ENCODE measurements around the gene FGR.
"Not testable (repeated sequence)": the region's sequence is repeated elsewhere in the genome, so short reads cannot be mapped to it uniquely, and the experiment has no call there.

Gene FGR

DNA sequence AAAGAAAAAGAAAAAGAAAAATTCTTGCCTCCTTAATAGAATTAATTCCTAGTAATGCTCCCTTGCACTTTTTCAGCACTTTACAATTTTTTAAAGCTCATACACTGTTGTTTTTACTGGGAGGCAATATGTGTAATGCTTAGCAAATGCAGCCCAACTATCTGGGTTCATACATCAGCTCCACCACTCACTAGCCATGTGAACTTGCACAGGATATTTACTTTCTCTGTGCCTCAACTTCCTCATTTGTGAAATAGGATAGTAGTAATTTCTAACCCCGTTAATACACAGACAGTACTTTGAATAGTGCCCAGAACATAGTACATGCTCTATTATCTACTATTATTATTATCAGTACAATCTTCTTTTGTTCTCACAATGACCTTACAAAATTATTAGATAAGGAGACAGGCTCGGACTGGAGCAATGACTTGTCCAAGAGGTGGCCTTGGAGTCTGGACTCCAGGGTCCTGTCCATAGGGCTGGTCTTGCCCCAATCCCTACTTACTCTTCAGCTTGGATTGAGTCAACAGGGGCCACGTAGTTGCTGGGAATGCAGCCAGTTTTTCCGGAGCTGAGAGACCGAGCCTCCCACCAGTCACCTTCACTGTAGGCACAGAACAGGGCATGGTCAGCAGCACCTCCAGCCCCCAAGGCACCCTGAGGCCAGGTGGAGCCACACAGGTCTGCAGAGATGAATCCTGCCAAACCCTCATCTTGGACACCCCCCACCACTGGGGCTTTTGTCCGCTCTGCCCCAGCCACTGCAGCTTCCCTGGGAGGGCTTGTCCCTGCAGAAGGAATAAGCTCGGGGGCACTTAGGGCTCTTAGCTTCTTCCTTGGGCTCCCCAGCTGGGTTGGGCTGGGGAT lies 13.7 kb downstream of the FGR start:
- TF ChIP-seq, protein P1, sequence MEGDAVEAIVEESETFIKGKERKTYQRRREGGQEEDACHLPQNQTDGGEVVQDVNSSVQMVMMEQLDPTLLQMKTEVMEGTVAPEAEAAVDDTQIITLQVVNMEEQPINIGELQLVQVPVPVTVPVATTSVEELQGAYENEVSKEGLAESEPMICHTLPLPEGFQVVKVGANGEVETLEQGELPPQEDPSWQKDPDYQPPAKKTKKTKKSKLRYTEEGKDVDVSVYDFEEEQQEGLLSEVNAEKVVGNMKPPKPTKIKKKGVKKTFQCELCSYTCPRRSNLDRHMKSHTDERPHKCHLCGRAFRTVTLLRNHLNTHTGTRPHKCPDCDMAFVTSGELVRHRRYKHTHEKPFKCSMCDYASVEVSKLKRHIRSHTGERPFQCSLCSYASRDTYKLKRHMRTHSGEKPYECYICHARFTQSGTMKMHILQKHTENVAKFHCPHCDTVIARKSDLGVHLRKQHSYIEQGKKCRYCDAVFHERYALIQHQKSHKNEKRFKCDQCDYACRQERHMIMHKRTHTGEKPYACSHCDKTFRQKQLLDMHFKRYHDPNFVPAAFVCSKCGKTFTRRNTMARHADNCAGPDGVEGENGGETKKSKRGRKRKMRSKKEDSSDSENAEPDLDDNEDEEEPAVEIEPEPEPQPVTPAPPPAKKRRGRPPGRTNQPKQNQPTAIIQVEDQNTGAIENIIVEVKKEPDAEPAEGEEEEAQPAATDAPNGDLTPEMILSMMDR (IDR thresholded peaks at IDR 0.05; ENCODE audit: low read depth, low read length, missing control alignments), result no peak
- no peak overlapping the region for H3K4me3 ChIP-seq (replicated peaks; ENCODE audit: low read depth, low read length)
- DNase-seq (ENCODE audit: extremely low read depth, low read depth), result no peak

DNA sequence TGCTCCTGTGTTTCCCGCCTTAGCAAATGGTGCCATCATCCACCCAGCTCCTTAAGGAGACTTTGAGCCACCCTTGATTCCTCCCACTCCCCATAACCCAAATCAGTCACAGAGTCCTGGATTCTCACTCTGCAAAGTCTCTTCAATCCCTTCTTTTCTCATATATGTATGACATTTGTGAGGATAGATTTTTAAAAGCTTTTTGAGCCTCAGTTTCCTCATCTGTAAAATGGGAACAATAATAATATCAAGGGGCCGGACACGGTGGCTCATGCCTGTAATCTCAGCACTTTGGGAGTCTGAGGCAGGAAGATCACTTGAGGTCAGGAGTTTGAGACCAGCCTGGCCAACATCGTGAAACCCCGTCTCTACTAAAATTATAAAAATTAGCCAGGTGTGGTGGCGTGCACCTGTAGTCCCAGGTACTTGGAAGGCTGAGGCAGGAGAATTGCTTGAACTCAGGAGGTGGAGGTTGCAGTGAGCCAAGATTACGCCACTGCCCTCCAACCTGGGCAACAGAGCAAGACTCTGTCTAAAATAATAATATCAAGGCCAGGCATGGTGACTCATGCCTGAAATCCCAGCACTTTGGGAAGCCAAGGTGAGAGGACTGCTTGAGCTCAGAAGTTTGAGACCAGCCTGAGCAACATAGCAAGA lies 15.1 kb downstream of the FGR start:
- not testable (repeated sequence) for H3K4me3 ChIP-seq (replicated peaks; ENCODE audit: low read depth, low read length); DNase-seq (ENCODE audit: extremely low read depth, low read depth)

DNA sequence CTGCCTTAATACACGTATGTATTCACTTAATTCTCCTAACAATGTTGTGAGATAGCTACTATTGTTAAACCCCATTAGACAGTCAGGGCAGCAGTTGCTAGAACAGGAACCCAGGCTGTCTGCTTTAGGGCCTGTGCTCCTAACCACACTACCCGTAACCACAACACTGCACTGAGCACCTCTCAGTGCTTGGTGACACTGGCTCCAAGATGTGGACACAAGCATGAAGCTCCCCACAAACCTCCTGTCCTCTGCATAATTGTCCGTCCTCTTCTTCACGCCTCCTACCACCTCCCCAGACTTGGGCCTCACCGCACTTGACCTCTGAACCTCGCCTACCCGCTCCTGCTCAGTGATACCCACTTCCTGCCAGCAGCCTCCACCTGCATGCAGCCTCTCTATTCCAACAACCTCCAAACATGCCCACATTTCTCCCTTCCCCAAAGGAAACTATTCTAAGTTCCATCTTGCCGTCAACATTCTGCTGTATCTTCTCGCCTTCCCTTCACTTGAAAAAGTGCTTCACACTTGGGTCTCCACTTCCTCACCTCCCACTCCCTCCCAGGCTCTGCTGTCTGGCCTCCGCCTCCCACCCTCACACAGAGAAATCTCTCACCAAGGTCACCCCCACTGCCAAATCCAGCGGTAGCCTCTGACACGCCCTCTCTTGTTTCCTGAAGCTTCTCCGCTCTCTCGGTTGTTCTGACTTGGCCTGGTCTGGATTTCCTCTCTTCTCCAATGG lies 16.5 kb downstream of the FGR start:
- no peak for DNase-seq (ENCODE audit: extremely low read depth, low read depth)
- TF ChIP-seq, protein P1 (IDR thresholded peaks at IDR 0.05; ENCODE audit: low read depth, low read length, missing control alignments), result no peak
- no peak overlapping the region for H3K4me3 ChIP-seq (replicated peaks; ENCODE audit: low read depth, low read length)

DNA sequence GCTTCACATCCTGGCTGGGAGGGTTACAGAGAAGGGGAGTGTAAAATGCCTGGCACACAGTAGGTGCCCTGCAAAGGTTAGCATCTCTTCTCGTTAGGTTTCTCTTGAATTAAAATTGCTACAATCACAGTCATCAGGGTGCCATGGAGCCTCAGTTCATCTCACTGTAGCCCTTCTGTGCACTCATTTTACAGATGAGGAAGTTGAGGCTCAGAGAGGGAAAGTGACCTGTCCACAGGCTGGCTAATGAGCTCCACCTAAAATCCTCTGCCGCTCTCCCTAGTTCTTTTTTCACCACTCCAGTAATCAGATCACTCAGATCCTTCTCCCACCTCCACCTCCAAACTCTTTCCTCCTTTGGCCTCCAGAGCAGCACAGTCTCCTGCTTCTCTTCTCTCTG lies 17.6 kb downstream of the FGR start:
- H3K4me3 ChIP-seq (replicated peaks; ENCODE audit: low read depth, low read length), result no peak overlapping the region
- DNase-seq (ENCODE audit: extremely low read depth, low read depth), result no peak
- TF ChIP-seq, protein P1 (IDR thresholded peaks at IDR 0.05; ENCODE audit: low read depth, low read length, missing control alignments), result no peak

DNA sequence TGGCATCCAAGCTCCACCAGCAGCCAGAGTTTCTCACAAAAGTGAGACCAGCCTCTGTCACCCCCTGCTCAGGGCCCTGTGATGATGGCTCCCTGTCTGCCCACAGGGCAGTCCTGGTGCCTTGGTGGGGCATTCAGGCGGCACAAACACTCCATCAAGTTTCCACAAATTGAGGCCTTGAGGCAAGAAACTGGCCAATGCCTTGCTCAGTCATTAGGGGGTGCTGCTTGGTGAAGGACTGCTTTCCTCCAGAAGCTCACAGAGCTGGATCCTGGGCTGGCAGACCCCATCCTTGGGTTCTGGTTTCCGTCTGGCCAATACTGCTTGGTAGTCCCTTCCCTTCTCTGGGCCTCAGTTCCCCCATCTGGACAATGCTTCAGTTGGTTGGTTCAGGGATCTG lies 18.5 kb downstream of the FGR start:
- no peak overlapping the region for H3K4me3 ChIP-seq (replicated peaks; ENCODE audit: low read depth, low read length)
- no peak for DNase-seq (ENCODE audit: extremely low read depth, low read depth)
- TF ChIP-seq, protein P1 (IDR thresholded peaks at IDR 0.05; ENCODE audit: low read depth, low read length, missing control alignments), result peak; percentile 23

DNA sequence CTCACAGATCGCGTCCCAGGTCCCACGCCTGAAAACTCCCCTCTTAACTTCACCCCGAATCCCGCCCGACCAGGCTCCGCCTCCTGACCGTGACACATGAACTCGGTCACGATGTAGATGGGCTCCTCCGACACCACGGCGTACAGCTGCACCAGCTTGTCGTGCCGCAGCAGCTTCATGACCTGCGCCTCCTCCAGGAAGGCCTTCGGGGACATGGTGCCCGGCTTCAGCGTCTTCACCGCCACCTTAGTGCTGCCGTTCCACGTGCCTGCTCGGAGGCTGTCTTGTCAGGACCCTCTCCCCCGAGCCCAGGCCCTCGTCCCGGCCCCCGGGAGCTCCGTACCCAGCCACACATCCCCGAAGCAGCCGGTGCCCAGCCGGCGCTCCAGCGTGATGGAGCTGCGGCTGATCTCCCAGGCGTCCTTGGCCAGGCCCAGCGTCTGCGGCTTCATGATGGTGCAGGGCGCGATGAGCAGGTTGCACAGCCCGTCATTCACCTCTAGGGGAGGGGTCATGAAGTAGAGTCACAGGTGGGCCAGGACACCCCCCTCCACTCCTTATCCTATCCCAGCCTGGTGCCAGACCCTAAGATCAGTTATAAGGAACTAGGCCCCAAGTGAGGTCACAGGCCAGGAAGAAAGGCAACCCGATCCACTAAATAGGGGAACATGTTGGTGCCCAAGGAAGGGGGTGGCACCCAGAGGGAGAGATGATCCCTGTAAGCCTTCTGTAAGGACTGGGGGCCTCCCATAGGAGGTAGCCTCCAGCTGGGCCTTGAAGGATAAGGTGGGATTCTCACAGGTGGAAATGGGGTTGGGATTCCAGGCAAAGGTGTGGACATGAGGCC lies 19.4 kb downstream of the FGR start:
- H3K4me3 ChIP-seq (replicated peaks; ENCODE audit: low read depth, low read length), result no peak overlapping the region
- no peak for DNase-seq (ENCODE audit: extremely low read depth, low read depth)
- TF ChIP-seq, protein P1 (IDR thresholded peaks at IDR 0.05; ENCODE audit: low read depth, low read length, missing control alignments), result no peak
